Esophagus squamous epithelium (tissue), 4 donors: ENCODE data around the gene ENGASE.

Source experiments
- CTCF ChIP-seq, 6 experiments: fragments of 450-650 bp in 4 of 6; fragments of 200-600 bp in 2 of 6; sonication (generic) in 2 of 6; IDR thresholded peaks; one replicate each; pipeline ENCODE4 v1.5.1; 2016 to 2019; ENCODE audit warnings: antibody characterized with exemption in 6 of 6, mild to moderate bottlenecking in 4 of 6, moderate library complexity in 4 of 6
- POLR2A ChIP-seq, 4 donors: fragments of 450-650 bp; IDR thresholded peaks; one replicate each; pipeline ENCODE4 v1.6.1; 2017; ENCODE audit warnings: antibody characterized with exemption in 4 of 4, mild to moderate bottlenecking in 4 of 4, moderate library complexity in 3 of 4

- TF ChIP-seq CTCF (IDR thresholded peaks at IDR 0.05) (no peak), POLR2A (IDR thresholded peaks at IDR 0.05) (no peak)
Observed at GRCh38 chr17:79083191-79083971, 8.8 kb downstream of the ENGASE start.
